Forelimb muscle (tissue), 1 donor: ENCODE results near the gene PRIMA1. TPM values are rescaled to one million over a fixed set of nuclear protein-coding genes. Genes with fewer than 3 reads are reported as not detected.

Source experiments
- DNase-seq: peaks from one replicate; pipeline ENCODE4 v3.0.0-alpha.2; 2013; ENCODE audit warnings: low read depth
- polyA plus RNA-seq: library from polyadenylated mRNA; unstranded; fragments of 120-200 nt; gene quantifications from one replicate; pipeline ENCODE4 v1.2.1, GENCODE V29; 2013; ENCODE audit not compliant: insufficient read length

PRIMA1 gene
- polyA plus RNA-seq, 1 donor: 3.5 TPM

DNA sequence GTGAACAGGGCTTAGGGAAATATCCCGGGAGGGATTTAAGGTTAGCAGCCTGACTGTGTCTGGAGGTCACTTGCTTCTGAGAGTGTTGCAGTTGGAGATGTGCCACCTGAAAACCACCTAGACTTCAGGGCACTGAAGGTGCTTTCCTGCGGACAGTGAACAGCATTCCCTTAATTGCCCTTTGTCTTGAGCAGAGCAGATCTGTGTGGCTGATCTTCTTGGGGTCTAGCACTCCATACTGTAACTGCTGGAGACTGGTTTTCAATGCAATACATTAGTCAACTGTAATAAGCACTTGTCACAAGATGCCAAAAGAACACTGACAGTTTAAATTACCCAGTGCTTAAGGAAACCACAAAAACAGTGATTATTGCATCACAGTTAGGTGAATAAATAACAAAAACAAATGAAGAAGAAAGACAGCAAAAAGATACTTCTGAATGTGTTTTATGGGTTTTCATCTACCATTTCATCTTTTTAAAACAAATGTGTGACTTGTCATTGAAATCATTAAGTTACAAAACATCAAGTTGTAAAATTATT, 111.8 kb downstream of the PRIMA1 start:
- no peak for DNase-seq

DNA sequence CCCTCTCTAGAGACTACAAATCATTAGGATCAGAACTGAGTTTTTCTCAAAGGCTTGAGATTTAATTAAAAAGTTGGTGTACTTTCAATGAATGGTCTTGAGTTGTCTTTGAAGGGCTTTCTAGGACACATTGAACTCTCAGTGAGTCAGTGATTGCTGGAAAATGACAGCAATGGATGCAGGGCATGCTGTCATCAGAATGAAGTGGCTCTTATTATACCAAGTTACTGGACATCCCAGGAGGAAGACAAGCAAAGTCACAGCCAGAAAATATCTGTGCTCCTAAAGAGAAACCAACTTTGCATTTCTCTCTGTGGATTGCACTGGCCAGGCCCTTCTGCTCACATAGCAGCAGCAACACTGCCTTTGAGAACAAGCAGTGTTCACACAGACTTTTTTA, 112.6 kb downstream of the PRIMA1 start:
- no peak for DNase-seq

DNA sequence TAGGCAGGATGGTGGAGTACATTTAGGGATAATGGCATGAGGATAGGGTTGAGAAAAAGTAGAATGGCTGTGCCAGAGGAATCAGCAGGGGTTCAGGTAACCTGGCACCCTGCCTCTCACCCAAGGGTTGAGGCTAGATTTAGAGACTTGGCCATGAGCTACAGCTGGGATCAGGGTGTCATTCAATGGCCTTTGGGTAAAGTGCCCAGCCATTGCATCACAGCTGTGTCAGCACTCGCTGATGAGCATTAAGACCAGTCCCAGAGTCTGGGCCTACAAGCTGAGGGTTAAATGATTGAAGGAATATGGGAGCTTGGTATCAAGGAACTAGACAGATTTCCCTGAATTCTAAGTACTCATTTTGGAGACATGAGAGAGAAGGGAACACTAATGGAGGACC, 113.9 kb downstream of the PRIMA1 start:
- DNase-seq: no peak

DNA sequence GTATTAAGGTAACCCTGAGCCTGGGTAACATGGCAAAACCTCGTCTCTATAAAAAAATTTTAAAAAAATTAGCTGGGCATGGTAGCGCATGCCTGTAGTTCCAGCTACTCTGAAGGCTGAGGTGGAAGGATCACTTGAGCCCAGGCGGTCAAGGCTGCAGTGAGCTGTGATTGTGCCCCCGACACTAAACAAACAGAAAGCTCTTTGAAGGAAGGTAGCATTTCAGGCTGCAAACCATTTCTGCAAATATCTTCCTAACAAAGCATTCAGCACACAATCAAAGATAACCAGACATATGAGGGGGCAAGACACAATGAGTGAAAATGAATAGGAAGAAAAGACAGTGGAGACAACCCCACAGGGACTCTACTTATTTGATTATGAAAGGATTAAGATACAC, 118.7 kb downstream of the PRIMA1 start:
- no peak for DNase-seq

Other genes with a start within 250 kb of the PRIMA1 start
- gene FAM181A, start 138.9 kb upstream of the PRIMA1 start, polyA plus RNA-seq: not detected
- 38.2 TPM for gene ASB2, start 188.1 kb upstream of the PRIMA1 start, polyA plus RNA-seq
- gene CCDC197, start 208.8 kb upstream of the PRIMA1 start, polyA plus RNA-seq: 0.13 TPM
- 0.49 TPM for gene OTUB2, start 237.9 kb upstream of the PRIMA1 start, polyA plus RNA-seq